K562 (cell line): ENCODE data around the gene ORC4. TPM values are rescaled to one million over a fixed set of nuclear protein-coding genes. Genes with fewer than 3 reads are reported as not detected.

Experiments
- ATAC-seq: fragments of 200-7000 bp; cut with Tn5 transposase; 3 replicates; pipeline ENCODE4 v1.9.1; 2020; ENCODE audit warnings: moderate library complexity
- BruUV-seq: library from RNA; stranded (reverse); fragments of 400-500 nt; replicated peaks from 2 replicates; lab custom pipeline; 2021; lab: Mats Ljungman, UMichigan
- CTCF ChIA-PET: fragments of 300-600 bp; formaldehyde crosslinking; extraction: SDS; loops from one replicate; lab custom pipeline; 2021; ENCODE audit warnings: low intra/inter-chr PET ratio; lab: Yijun Ruan, JAX
- POLR2A ChIA-PET: fragments of 300-600, 350-650 bp; sonication (Branson Sonifier 250); formaldehyde crosslinking; extraction: SDS; loops from one replicate; lab custom pipeline; 2021; ENCODE audit warnings: antibody characterized with exemption, inconsistent platforms; lab: Yijun Ruan, JAX
- DNase-seq, 4 experiments: peaks; one replicate each; pipeline versions ENCODE4 v3.0.0 to v3.0.0-alpha.2; 2011 to 2018; ENCODE audit warnings: low spot score in 3 of 4, mixed read lengths in 3 of 4; ENCODE audit errors: extremely low read depth in 1 of 4
- FAIRE-seq: peaks from 2 replicates; lab custom pipeline; 2011; peaks lifted over from hg19 to GRCh38; lab: Jason Lieb, UNC
- H2AFZ ChIP-seq: 2 replicates; pipeline ENCODE4 v1.6.0; 2011; ENCODE audit warnings: low read depth, low read length, control low read depth, inconsistent platforms
- H3K27ac ChIP-seq: fragments of 200-600 bp; 3 replicates; pipeline ENCODE4 v1.8.0; 2011; ENCODE audit warnings: low read depth, mild to moderate bottlenecking, control low read depth, inconsistent platforms, low read length, moderate library complexity, mixed read lengths; ENCODE audit errors: extremely low read depth
- H3K27me3 ChIP-seq, 2 experiments: fragments of 300-600 bp in 1 of 2; 2 replicates in 1 of 2; 3 replicates in 1 of 2; pipeline versions ENCODE4 v1.6.0 to v1.8.0; 2011; ENCODE audit warnings: inconsistent platforms in 2 of 2, low read length in 2 of 2, mild to moderate bottlenecking in 1 of 2, mixed read lengths in 1 of 2, moderate library complexity in 1 of 2; ENCODE audit not compliant: control insufficient read depth in 2 of 2, insufficient read depth in 2 of 2
- H3K36me3 ChIP-seq: fragments of 300-600 bp; 3 replicates; pipeline ENCODE4 v1.8.0; 2011; ENCODE audit warnings: mild to moderate bottlenecking, low read length, inconsistent platforms; ENCODE audit not compliant: control insufficient read depth, insufficient read depth
- H3K4me1 ChIP-seq, 2 experiments: fragments of 200-600 bp in 1 of 2; replicated peaks in 1 of 2; 2 replicates in 1 of 2; 3 replicates in 1 of 2; pipeline versions ENCODE4 v1.5.1 to v1.8.0; 2011; ENCODE audit warnings: inconsistent platforms in 2 of 2, low read length in 2 of 2, mild to moderate bottlenecking in 1 of 2, mixed read lengths in 1 of 2, moderate library complexity in 1 of 2; ENCODE audit not compliant: control insufficient read depth in 2 of 2, insufficient read depth in 2 of 2
- H3K4me2 ChIP-seq: 2 replicates; pipeline ENCODE4 v1.6.1; 2011; ENCODE audit warnings: low read length, control low read depth, inconsistent platforms, mixed read lengths; ENCODE audit not compliant: insufficient read depth
- H3K4me3 ChIP-seq: fragments of 200-600 bp; sonication (generic), shearing (Covaris generic); 2 replicates; pipeline ENCODE4 v1.5.1; 2016; ENCODE audit warnings: control low read depth, inconsistent platforms
- H3K79me2 ChIP-seq: fragments of 200-600 bp; 3 replicates; pipeline ENCODE4 v1.8.0; 2011; ENCODE audit warnings: low read length, inconsistent platforms; ENCODE audit not compliant: control insufficient read depth, insufficient read depth
- H3K9ac ChIP-seq, 2 experiments: 2 replicates each; pipeline versions ENCODE4 v1.6.0 to v1.6.1; 2011; ENCODE audit warnings: low read depth in 2 of 2, low read length in 2 of 2, control low read depth in 1 of 2, inconsistent platforms in 1 of 2, mild to moderate bottlenecking in 1 of 2, mixed read lengths in 1 of 2; ENCODE audit not compliant: insufficient read depth in 1 of 2
- H3K9me1 ChIP-seq: one replicate; pipeline ENCODE4 v1.6.0; 2011; ENCODE audit warnings: inconsistent platforms, mild to moderate bottlenecking, low read length, moderate library complexity; ENCODE audit not compliant: control insufficient read depth, insufficient read depth
- H3K9me3 ChIP-seq: replicated peaks from 2 replicates; pipeline ENCODE4 v1.5.1; 2011; ENCODE audit warnings: low read depth, low read length, inconsistent platforms; ENCODE audit not compliant: control insufficient read depth, insufficient read depth
- H4K20me1 ChIP-seq: replicated peaks from 2 replicates; pipeline ENCODE4 v1.6.1; 2011; ENCODE audit warnings: low read length, inconsistent platforms, mixed read lengths; ENCODE audit not compliant: control insufficient read depth, insufficient read depth
- ATF4 ChIP-seq: fragments of 450-650 bp; formaldehyde crosslinking; IDR thresholded peaks from 2 replicates; pipeline ENCODE4 v1.4.0; 2022; ENCODE audit warnings: mild to moderate bottlenecking, moderate library complexity
- BRD4 ChIP-seq: fragments of 200-600 bp; sonication (generic); IDR thresholded peaks from 2 replicates; pipeline ENCODE4 v1.6.1; 2017; ENCODE audit warnings: inconsistent platforms
- CEBPG ChIP-seq, 3 experiments: fragments of 200-800 bp in 1 of 3; sonication (Bioruptor generic) in 1 of 3; sonication (generic) in 1 of 3; formaldehyde crosslinking in 1 of 3; IDR thresholded peaks in 2 of 3; conservative IDR thresholded peaks in 1 of 3; 2 replicates each; pipeline versions ENCODE4 v1.6.1 to v1.8.0; 2016 to 2022; ENCODE audit warnings: missing compliant biosample characterization in 2 of 3, missing genetic modification characterization in 2 of 3, mild to moderate bottlenecking in 1 of 3, missing genetic modification reagents in 1 of 3
- POLR2B ChIP-seq: fragments of 450-650 bp; IDR thresholded peaks from 2 replicates; pipeline ENCODE4 v1.6.1; 2018; ENCODE audit warnings: low read depth; ENCODE audit not compliant: partially characterized antibody
- RBM22 ChIP-seq: fragments of 200-400 bp; formaldehyde crosslinking; IDR thresholded peaks from 2 replicates; pipeline ENCODE4 v1.6.1; 2018; ENCODE audit warnings: low read length, low read depth; ENCODE audit not compliant: poor library complexity, severe bottlenecking
- TRIM24 ChIP-seq, 2 experiments: fragments of 450-650 bp; IDR thresholded peaks; 2 replicates each; pipeline ENCODE4 v1.6.1; 2016
- ZNF175 ChIP-seq: fragments of 200-800 bp; sonication (Bioruptor generic); IDR thresholded peaks from 2 replicates; pipeline ENCODE4 v1.6.1; 2016; ENCODE audit warnings: low read depth, mild to moderate bottlenecking, missing genetic modification characterization, missing compliant biosample characterization
- ZNF584 ChIP-seq: fragments of 200-800 bp; sonication (Bioruptor generic); IDR thresholded peaks from 2 replicates; pipeline ENCODE4 v1.6.1; 2016; ENCODE audit warnings: low read depth, mild to moderate bottlenecking, missing genetic modification characterization, missing compliant biosample characterization
- WGBS: fragments of 100-300 bp; shearing (Covaris generic); methylation state at CpG from one replicate; pipeline ENCODE4 v1.1.6; 2016; ENCODE audit warnings: low coverage, mixed read lengths; ENCODE audit not compliant: insufficient coverage; ENCODE audit errors: missing lambda C conversion rate; 5-methylcytosine and 5-hydroxymethylcytosine counted together
- in situ Hi-C: fragments of 300-500 bp; cut with MboI; formaldehyde crosslinking; loops from 4 replicates; pipeline ENCODE4 v1.15.0; 2018; ENCODE audit warnings: inconsistent platforms, mixed read lengths
- intact Hi-C: fragments of 100-400 bp; cut with micrococcal nuclease; formaldehyde crosslinking; loops from 2 replicates; pipeline ENCODE4 v1.14.2; 2022
- polyA plus RNA-seq, 8 experiments: library from polyadenylated mRNA; depleted of rRNA in 4 of 8; stranded (reverse) in 5 of 8; unstranded in 3 of 8; fragments of >200 nt; fragmentation: Nextera tagmentation in 2 of 8; fragmentation: Illumina TruSeq in 1 of 8; extraction: Ambion mirVana in 2 of 8; extraction: Trizol in 1 of 8; gene quantifications; 2 replicates each; pipeline versions ENCODE4 v1.2.1 to v1.2.3, GENCODE V29; 2011 to 2014; ENCODE audit warnings: inconsistent platforms in 1 of 8, missing spikeins in 1 of 8
- total RNA-seq, 7 experiments: library from RNA; depleted of rRNA in 6 of 7; stranded (reverse); fragments of >200 nt in 6 of 7; fragmentation: Illumina TruSeq in 2 of 7; extraction: Trizol in 2 of 7; gene quantifications; 2 replicates each; pipeline versions ENCODE4 v1.2.1 to v1.2.3, GENCODE V29; 2011 to 2021; ENCODE audit warnings: low replicate concordance in 1 of 7

The ORC4 gene
- total and polyA plus RNA-seq, 9 of the 15 experiments (the other 6 are each of a cell fraction or from before 2014, with no cell fraction given): 58.6 to 100 (median 70.5) TPM

DNA sequence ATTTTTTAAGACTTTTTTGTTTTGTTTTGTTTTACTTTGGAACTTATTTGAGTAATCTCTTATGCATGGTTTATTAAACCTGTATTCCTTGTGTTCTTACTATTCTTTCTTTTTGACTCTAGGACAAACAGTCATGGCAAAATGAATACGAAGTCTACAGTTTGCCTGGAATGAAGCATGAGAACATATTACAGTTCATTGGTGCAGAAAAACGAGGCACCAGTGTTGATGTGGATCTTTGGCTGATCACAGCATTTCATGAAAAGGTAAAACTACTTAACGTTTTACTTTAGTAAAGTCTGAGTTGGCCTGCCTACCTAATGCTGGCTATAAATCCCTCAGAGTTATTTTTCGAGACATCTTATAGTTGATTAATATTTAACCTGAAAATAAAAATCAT is 103.4 kb downstream of the ORC4 start (continued):
- no peak for TF ChIP-seq POLR2B

GRCh38 chr2:147916723-147917122 is 103.8 kb downstream of the ORC4 start:
- no peaks in the 10 kb centered on the region for H4K20me1 ChIP-seq
- no peak for ATAC-seq
- TF ChIP-seq CEBPG (CRISPR knock-in tag; IDR thresholded peaks at IDR 0.05) (0 out of 2 replicates have a peak, but pooled peaks have one; percentile 7), CEBPG (tag; conservative IDR thresholded peaks at IDR 0.05 in 1 of 2, IDR thresholded peaks at IDR 0.05 in 1 of 2) (peak; percentile 51 to 86; a peak in 3 of 4 replicates), ZNF584 (0 out of 2 replicates have a peak, but pooled peaks have one; percentile 45), BRD4 (no peak), TRIM24 (IDR thresholded peaks at IDR 0.05) (peak; percentile 25 to 64; a peak in 2 of 4 replicates), RBM22 (no peak), ATF4 (CRISPR knock-in tag) (peak; percentile 86), ZNF175 (0 out of 2 replicates have a peak, but pooled peaks have one; percentile 47)
- TF ChIP-seq, all 486 proteins: peak for 5
- CTCF ChIA-PET: no interaction called here
- in situ Hi-C loops (loop anchor here (25.0 kb wide), 3 partner anchors 379 to 1179 kb away; no protein-coding TSS in a partner anchor), intact Hi-C loops (no loop called here)
- no peak overlapping the region for H3K4me2 ChIP-seq
- 23% methylated on average over 4 of the region's 4 CpGs for WGBS
- FAIRE-seq (no peak), DNase-seq (no peak)
- no peak overlapping the region for H2AFZ ChIP-seq
- H3K36me3 ChIP-seq: no peaks in the 10 kb centered on the region
- no peak overlapping the region for H3K9ac ChIP-seq
- POLR2A ChIA-PET: no interaction called here
- H3K4me3 ChIP-seq: no peak overlapping the region
- H3K27ac ChIP-seq: no peak overlapping the region
- no TSS peak for BruUV-seq
- H3K79me2 ChIP-seq: no peaks in the 10 kb centered on the region
- H3K9me3 ChIP-seq: no peaks in the 10 kb centered on the region
- H3K4me1 ChIP-seq: no peaks in the 10 kb centered on the region
- H3K9me1 ChIP-seq: no peaks in the 10 kb centered on the region
- H3K27me3 ChIP-seq: no peaks in the 10 kb centered on the region
